ENCODE measurements around the gene RDH5.
A peak's percentile ranks its signal among the peaks of the same experiment; 100 is the strongest.

The RDH5 gene

DNA sequence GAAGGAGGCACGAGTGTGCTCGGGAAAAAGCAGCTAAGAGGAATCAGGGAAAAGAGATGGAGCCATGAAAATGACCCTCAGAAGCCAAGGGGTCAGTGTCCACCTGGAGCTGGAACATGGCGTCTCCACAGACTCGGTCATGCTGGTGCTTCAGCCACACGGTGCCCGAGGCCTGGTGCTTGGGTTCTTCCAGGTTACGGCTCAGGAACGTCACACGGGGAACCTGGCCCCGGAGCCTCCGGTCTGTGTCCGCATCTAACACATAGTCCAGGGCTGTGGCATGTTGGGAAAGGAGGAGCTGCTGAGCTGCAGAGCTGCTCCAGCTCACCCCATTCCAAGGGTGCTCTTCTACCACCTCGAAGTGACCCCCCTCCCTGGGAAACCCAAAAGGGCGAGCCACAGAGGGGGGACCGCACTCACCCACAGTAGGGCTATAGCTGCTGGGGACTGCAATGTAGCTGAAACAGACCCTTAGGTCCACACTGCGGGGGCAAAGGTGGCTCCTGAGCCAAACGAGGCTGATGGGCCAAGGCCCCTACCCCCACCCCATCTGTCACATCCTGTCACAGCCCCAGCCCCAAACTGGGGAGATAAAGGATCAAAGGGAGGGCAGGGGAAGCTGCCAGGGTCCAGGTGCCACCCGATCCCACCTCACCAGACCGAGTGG, 23.3 kb upstream of the RDH5 start:
- DNase-seq = no peak

DNA sequence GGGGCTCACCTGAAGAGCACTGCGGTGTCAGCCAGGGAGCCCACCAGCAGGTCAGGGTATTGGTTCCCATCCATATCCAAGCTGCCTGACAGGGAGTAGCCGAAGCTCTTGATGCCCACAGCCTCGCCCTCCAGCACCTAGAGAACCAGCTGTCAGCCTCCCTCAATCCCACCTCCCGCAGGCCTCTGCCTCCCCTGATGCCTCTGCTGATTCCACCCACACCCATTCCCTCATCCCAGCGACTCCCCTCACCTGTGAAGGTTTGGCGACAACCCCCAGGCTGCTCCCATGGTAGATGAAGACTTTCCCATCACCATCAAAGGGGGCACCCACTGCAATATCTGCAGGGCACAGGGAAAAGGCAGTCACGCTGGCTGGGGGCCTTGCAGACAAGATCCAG, 22.5 kb upstream of the RDH5 start:
- DNase-seq = no peak

DNA sequence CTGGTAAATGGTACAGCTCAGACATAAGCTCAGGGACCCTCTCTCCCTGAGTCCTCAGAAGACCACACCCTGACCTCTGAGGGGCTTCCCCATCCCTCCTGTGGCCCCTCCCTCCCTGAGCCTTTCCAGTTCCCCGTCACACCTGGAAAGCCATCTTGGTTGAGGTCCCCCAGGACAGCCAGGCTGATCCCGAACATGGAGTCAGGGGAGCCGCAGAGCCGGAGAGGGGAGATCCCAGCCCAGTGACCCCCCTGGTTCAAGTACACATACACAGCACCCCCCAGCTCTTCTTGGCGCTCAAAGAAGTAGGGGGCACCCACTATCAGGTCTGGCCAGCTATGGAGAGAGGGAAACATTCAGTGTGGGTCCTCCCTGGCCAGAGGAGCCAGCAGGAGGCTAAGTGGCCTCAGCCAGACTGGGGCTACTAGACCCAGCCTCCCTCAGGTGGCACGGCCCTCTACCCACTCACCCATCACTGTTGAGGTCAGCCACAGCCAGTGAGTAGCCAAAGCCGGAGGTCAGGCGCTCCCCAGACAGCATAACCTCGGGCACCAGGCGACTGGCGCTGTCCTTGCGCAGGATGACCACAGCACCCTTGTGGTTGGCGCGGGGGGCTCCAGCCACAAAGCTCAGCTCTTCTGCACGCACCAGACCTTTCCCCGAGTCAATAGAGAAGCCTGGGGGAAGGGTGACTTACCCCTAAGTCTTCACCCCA, 21.8 kb upstream of the RDH5 start:
- DNase-seq = no peak

DNA sequence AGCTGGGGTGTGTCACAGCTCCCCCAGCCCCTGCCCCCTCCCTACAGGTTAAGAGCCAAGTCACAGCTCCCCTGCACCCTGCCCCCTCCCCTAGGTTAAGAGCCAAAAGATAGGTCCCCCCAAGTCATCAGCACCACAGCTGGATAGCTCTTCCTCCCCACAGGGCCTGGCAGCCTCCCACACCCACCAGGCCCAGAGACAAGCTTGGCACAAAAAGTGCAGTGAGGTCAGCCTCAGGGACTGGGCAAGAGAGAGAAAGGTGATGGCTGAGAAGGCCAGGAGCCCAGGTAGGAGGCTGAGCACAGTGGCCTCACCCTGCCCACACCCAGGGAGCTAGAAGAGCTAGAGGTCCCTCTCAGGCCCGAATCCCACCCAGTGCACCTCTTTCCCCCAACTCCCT, 21.2 kb upstream of the RDH5 start:
- DNase-seq = no peak

DNA sequence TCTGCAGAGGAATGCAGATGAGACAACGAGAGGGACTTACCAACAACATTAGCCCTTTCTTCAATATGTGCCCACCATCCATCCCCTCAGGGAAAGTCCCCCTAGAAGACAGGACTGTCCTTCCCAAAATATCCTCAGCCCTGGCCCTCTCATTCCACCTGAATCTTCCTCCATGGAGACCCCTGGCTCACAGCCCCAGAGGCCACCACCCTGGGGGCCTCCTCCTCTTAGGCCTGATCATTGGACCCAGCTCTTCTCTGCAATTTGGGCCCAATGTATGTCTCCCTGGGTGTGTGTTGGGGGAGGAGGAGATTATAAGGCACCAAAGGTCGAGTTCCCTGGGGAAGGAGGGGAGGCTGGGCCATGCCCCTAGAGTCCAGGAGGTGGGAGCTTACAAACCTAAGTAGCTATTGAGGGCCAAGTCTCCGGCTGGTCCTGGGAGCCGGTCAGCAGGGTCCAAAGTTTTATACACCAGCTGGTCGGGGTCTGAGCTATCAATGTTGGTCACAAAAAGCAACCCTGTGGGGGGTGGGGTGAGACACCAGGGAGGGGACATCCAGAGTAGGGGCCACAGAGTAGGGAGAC, 20.6 kb upstream of the RDH5 start:
- DNase-seq = no peak

DNA sequence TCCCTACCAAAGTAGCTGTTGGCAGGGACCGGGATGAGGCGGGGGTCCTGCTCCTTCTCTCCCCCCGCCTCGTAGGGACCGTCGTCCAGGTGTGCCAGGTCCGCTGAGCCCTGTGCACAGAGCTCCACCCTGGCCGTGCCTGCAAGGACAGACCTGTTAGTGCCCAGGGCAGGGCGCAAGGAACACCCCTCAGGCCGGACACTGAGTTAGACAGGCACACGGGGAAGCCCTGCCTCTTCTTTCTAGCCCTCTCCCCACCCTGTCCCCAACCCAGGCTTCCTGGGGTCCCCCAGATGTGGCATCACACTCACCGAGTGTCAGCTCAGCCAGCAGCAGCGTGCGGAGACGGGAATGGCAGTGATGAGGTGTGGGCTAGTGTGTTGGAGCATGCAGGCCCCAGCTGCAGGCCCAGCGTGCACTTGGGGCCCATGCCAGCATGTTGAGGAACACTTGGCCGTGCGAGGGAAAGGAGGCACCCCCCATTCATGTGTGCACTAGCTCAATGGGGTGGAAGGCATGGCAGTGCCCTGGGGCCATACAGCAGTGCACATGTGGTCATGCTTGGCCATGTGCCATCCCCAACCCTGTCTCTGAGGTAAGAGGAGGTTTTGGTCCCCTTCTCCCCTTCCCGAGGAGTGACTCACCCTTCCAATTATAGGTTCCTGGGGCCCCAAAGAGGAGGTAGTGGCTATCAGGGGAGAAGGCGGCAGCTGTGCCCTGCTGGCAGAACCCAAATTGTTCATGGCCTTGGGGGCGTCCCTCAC, 19.8 kb upstream of the RDH5 start:
- DNase-seq = no peak

DNA sequence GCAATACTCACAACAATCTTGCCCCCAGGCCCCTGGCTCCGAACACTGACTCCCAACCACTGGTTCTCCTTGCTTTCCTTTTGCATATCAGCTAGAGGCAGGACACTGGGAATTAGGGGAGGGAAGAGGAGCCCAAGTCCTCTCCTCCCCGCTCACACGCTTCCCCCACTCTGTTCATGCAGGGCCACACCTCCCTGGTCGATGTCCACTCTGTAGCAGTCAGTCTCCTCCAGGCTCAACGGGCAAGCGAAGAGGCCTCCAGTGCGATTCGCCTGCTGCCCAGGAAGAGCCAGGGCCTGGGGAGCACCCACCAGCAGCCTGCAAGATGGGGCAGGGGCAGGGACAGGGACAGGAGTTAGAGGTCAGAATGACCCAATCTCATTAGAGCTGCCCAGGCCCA, 17.3 kb upstream of the RDH5 start:
- no peak for DNase-seq

GRCh38 chr12:55703288-55703687, 16.9 kb upstream of the RDH5 start:
- no peak for DNase-seq

- no peak for DNase-seq
Measured at GRCh38 chr12:55703901-55704761, 16.1 kb upstream of the RDH5 start.

DNA sequence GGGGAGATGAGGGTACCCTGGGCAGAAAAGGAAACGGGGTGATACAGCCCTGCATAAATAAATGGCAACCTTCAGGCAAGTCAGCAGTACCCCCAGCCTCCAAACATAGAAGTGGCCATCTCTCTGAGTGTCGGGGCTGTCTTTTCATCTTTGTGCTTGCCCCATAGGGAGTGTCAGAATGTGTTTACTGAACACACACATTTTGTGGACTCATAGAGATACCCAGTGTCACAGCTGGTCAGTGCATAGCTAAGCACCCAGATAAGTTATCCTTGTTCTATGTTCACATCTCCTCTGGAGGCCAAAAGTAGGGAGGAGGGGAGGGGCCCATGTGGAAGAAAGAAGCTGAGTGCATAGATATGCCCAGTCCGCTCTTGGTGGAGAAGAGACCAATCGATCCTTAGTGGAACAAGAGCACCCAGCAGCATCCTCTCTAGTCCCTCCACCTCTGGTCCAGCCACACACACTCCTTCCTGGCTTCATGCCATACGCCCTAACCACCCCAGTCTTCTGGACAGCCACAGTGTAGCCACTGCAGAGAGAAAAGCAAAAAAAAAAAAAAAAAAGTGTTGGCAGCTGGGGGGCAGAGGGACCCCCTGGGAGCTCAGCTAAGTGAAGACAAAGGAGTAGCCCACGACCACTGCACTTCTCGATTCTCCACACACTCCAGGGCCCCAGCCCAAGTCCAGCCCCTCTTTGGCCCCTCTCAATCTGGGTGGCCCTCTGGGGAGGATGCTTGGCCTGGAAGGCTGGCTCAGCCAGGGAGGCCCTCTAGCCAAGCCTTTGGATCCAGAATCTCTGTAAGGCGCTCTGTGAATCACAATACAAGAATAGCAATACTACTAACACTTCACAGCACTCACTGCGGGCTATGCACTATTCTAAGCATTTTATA, 15.1 kb upstream of the RDH5 start:
- no peak for DNase-seq

GRCh38 chr12:55705782-55706402, 14.3 kb upstream of the RDH5 start:
- no peak for DNase-seq

DNA sequence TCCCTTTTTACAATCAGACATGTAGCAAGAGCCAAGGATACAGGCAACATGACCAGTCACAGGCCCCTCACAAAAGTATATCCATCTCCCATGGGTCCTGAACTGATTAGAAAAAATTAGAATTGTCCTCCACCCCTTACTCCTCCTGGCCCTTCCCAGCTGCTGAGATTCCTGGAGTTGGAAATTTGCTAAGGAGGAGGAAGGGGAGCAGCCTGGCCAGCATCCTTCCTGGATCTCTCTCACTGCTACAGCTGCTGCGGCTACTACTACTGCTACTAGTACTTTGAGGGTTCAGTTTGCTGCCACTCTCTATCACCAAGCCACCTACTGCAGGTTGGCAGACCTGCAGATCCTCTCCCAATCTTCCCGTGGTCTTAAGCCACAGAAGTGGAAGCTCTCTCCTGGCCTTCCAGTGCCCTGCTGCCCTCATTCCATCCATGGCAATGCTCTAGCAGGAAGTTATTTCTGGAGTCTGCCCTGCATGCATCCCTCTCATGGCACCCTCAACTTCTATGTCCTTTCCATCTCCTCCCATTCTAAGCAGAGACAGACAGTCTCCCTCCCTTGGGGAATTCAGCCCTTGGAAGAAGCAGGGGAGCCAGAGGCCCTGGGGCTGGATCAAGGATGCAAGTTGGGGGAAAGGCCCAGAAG, 13.5 kb upstream of the RDH5 start:
- no peak for DNase-seq

DNA sequence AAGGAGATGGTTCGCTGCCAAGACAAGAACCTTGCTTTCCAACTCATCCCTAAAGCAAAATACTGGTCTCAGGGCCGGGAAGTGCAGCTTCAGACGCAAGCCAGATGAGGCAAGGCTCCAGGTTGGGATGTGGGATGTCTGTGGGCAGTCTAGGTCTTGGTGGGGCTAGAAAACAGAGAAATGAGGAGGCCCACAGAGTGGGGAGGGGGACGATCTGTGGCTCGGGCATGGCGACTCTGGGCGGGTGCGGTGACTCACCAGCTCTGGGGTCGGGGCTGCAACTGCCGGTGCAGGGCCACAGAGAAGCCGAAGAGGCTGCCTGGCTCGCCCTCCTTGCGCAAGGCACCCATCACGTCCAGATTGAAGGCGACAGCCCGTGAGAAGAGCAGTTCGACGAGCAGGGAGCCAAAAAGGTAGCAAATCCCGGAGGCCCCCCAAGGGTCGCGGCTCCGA, 12.9 kb upstream of the RDH5 start:
- DNase-seq = no peak

- DNase-seq = peak; percentile 71
Measured at GRCh38 chr12:55707841-55708694, 12.1 kb upstream of the RDH5 start, which contains the start of gene ITGA7. Gene ITGA7 (minus strand): TSS chr12:55707904. CDS start chr12:55707682, 222 bp downstream.

DNA sequence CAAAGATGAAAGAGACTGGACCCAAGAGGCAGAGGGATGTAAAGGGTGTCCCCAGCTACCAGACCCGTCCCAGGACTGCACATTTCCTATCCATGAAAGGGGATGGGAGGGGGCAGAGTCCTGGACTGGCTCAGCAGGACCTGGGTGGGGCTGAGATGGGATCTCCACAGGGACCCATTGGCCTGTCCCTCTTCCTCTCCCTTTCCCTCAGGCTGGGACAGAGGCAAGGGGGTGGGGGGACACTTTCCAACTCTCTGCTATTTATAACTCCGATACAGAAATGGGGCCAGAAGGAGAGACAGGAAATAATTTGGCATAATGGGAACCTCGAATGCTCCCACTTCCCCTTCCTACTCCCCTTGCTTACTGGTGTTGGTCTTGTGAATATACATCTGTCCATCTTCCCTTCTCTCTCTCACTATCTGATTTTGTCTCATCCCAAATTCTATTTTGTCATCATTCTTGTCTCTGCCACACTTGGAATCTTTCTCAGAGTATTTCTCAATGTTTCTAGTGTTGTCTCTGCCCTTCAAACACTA, 11.4 kb upstream of the RDH5 start:
- DNase-seq = no peak

DNA sequence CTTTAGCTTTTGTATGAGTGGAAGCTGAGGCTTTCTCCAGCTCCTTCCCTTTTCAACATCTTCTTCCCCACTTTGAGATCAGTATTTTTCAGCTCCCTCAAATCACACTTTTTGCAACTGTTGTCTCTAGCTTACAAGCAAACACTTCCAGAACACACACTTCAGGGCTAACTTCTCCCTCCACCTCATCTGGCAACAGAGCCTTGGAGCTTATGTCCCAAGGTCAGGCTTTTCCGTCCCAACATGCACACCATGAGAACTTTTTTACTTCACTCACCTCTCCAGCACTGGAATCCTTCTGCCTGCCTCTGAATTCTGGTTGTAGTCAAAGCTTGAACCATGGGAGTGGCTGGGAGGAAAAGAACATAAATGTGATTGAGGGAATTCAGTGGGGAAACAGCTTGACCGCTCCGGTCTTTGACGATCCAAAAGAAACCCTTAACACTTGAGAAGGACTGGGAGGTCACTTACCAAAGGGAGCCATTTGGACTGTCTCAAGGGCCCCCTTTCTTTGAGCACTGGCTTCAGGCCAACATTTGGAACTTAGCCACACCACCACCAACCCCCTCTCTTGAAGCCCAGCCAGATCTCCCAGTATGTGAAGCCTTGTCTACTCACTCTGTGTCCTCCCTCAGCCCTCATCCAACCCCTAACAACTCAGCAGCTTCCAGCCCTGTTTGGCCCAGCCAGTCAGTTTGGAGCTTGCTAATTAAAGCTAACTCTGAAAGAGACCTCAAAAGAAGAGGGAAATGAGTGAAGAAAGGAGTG, 8.2 kb upstream of the RDH5 start:
- DNase-seq = no peak

DNA sequence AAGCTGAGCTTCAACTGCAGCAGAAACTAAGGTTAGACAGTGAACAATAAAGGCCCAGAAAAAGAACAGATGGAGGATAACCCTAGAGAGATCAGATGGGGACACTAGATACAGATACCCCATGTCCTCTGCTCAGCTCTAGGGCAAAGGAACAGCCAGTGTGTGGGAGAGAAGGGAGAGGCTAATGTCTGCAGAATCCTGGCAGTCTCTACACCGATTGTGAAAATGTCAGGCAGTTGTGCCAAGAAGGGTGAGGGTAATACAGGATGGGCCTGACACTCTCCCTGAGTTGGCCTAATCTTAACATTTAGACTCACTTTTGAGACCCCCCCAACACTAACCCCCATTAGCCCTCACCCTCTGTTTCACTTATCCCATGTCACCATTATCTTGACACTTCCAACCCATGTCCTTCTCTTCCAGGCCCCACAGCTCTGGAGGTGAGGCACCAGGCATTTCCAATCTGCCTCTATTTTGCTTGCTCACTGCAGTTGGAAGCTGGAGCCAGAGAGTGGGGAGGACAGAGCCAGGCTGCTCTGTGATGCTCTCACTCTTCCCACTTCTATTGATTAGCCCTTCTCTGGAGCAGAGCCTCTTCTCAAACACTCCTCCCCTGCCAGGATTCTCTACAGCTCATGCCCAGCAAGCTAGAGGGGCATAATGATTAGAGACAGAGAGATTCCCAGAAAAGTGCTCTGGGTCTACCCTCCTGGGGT, 7.3 kb upstream of the RDH5 start:
- no peak for DNase-seq

GRCh38 chr12:55713721-55714120, 6.5 kb upstream of the RDH5 start:
- DNase-seq = no peak
